ENCODE results near the gene CUX1.

CUX1 gene

DNA sequence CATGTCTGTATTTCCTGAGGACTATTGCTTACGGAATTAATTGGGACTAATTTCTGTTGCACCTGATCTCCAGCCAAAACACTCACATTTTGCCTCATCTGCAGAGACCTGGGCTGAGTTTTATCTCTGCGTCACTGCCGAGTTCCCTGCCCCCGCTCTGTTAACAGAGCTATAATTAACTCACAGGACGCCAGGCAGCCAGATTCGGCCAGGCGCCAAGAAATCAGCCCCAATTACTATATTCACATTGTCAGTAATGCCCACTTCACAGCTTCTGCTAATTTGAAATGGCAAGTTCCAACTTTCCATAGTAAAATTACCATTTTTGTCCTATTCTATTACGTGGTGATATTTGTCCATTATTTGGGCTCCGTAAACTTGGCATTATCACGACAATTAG, 130.5 kb downstream of the CUX1 start (continued):
- TF ChIP-seq ZNF544 (tag by site-specific recombination; IDR thresholded peaks at IDR 0.05) (no peak), ZNF175 (tag by site-specific recombination; IDR thresholded peaks at IDR 0.05) (no peak), ZNF366 (tag by site-specific recombination; conservative IDR thresholded peaks at IDR 0.05) (peak; percentile 59; the same call in 1 of the 2 replicates), ZFHX2 (tag by site-specific recombination; conservative IDR thresholded peaks at IDR 0.05) (0 out of 2 replicates have a peak, but pooled peaks have one; percentile 13), ZNF157 (tag by site-specific recombination; IDR thresholded peaks at IDR 0.05) (no peak), ZNF23 (tag by site-specific recombination; IDR thresholded peaks at IDR 0.05; ENCODE audit: borderline replicate concordance) (no peak), ZNF341 (tag by site-specific recombination; IDR thresholded peaks at IDR 0.05; ENCODE audit: low read depth) (no peak), ZNF311 (tag by site-specific recombination; IDR thresholded peaks at IDR 0.05; ENCODE audit: borderline replicate concordance) (no peak), ZNF529 (tag by site-specific recombination; IDR thresholded peaks at IDR 0.05; ENCODE audit: insufficient replicate concordance) (no peak), ZNF629 (tag by site-specific recombination; IDR thresholded peaks at IDR 0.05) (peak; percentile 85), REPIN1 (tag by site-specific recombination; IDR thresholded peaks at IDR 0.05; ENCODE audit: low read depth) (no peak), KLF9 (tag by site-specific recombination; IDR thresholded peaks at IDR 0.05; ENCODE audit: low read depth) (no peak), ZNF600 (tag by site-specific recombination; IDR thresholded peaks at IDR 0.05) (no peak), SALL2 (tag by site-specific recombination; IDR thresholded peaks at IDR 0.05; ENCODE audit: borderline replicate concordance) (no peak), HOXC10 (CRISPR knock-in tag; IDR thresholded peaks at IDR 0.05) (no peak), EGR2 (tag by site-specific recombination; IDR thresholded peaks at IDR 0.05; ENCODE audit: low read depth) (0 out of 2 replicates have a peak, but pooled peaks have one; percentile 6), ZNF571 (tag by site-specific recombination; IDR thresholded peaks at IDR 0.05) (no peak), ZNF76 (tag by site-specific recombination; IDR thresholded peaks at IDR 0.05; ENCODE audit: borderline replicate concordance, low read depth) (no peak), ZNF335 (tag by site-specific recombination; conservative IDR thresholded peaks at IDR 0.05) (no peak), ZNF121 (tag by site-specific recombination; IDR thresholded peaks at IDR 0.05) (no peak), GLI2 (tag by site-specific recombination; IDR thresholded peaks at IDR 0.05; ENCODE audit: borderline replicate concordance, low read depth) (no peak), ZNF623 (tag by site-specific recombination; IDR thresholded peaks at IDR 0.05) (no peak), ZXDB (tag by site-specific recombination; IDR thresholded peaks at IDR 0.05) (0 out of 2 replicates have a peak, but pooled peaks have one; percentile 13), ZNF596 (tag by site-specific recombination; IDR thresholded peaks at IDR 0.05) (no peak)
- TF ChIP-seq, protein P1, sequence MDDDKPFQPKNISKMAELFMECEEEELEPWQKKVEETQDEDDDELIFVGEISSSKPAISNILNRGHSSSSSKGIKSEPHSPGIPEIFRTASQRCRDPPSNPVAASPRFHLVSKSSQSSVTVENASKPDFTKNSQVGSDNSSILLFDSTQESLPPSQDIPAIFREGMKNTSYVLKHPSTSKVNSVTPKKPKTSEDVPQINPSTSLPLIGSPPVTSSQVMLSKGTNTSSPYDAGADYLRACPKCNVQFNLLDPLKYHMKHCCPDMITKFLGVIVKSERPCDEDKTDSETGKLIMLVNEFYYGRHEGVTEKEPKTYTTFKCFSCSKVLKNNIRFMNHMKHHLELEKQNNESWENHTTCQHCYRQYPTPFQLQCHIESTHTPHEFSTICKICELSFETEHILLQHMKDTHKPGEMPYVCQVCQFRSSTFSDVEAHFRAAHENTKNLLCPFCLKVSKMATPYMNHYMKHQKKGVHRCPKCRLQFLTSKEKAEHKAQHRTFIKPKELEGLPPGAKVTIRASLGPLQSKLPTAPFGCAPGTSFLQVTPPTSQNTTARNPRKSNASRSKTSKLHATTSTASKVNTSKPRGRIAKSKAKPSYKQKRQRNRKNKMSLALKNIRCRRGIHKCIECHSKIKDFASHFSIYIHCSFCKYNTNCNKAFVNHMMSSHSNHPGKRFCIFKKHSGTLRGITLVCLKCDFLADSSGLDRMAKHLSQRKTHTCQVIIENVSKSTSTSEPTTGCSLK (tag by site-specific recombination; IDR thresholded peaks at IDR 0.05): no peak
- TF ChIP-seq, protein P2, sequence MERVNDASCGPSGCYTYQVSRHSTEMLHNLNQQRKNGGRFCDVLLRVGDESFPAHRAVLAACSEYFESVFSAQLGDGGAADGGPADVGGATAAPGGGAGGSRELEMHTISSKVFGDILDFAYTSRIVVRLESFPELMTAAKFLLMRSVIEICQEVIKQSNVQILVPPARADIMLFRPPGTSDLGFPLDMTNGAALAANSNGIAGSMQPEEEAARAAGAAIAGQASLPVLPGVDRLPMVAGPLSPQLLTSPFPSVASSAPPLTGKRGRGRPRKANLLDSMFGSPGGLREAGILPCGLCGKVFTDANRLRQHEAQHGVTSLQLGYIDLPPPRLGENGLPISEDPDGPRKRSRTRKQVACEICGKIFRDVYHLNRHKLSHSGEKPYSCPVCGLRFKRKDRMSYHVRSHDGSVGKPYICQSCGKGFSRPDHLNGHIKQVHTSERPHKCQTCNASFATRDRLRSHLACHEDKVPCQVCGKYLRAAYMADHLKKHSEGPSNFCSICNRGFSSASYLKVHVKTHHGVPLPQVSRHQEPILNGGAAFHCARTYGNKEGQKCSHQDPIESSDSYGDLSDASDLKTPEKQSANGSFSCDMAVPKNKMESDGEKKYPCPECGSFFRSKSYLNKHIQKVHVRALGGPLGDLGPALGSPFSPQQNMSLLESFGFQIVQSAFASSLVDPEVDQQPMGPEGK (tag by site-specific recombination; IDR thresholded peaks at IDR 0.05): peak; percentile 47
- TF ChIP-seq, protein P3, sequence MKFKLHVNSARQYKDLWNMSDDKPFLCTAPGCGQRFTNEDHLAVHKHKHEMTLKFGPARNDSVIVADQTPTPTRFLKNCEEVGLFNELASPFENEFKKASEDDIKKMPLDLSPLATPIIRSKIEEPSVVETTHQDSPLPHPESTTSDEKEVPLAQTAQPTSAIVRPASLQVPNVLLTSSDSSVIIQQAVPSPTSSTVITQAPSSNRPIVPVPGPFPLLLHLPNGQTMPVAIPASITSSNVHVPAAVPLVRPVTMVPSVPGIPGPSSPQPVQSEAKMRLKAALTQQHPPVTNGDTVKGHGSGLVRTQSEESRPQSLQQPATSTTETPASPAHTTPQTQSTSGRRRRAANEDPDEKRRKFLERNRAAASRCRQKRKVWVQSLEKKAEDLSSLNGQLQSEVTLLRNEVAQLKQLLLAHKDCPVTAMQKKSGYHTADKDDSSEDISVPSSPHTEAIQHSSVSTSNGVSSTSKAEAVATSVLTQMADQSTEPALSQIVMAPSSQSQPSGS (tag by site-specific recombination; IDR thresholded peaks at IDR 0.05; ENCODE audit: low read depth): no peak
- TF ChIP-seq, protein P4, sequence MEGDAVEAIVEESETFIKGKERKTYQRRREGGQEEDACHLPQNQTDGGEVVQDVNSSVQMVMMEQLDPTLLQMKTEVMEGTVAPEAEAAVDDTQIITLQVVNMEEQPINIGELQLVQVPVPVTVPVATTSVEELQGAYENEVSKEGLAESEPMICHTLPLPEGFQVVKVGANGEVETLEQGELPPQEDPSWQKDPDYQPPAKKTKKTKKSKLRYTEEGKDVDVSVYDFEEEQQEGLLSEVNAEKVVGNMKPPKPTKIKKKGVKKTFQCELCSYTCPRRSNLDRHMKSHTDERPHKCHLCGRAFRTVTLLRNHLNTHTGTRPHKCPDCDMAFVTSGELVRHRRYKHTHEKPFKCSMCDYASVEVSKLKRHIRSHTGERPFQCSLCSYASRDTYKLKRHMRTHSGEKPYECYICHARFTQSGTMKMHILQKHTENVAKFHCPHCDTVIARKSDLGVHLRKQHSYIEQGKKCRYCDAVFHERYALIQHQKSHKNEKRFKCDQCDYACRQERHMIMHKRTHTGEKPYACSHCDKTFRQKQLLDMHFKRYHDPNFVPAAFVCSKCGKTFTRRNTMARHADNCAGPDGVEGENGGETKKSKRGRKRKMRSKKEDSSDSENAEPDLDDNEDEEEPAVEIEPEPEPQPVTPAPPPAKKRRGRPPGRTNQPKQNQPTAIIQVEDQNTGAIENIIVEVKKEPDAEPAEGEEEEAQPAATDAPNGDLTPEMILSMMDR (tag by site-specific recombination; IDR thresholded peaks at IDR 0.05): no peak
- TF ChIP-seq, protein P5, sequence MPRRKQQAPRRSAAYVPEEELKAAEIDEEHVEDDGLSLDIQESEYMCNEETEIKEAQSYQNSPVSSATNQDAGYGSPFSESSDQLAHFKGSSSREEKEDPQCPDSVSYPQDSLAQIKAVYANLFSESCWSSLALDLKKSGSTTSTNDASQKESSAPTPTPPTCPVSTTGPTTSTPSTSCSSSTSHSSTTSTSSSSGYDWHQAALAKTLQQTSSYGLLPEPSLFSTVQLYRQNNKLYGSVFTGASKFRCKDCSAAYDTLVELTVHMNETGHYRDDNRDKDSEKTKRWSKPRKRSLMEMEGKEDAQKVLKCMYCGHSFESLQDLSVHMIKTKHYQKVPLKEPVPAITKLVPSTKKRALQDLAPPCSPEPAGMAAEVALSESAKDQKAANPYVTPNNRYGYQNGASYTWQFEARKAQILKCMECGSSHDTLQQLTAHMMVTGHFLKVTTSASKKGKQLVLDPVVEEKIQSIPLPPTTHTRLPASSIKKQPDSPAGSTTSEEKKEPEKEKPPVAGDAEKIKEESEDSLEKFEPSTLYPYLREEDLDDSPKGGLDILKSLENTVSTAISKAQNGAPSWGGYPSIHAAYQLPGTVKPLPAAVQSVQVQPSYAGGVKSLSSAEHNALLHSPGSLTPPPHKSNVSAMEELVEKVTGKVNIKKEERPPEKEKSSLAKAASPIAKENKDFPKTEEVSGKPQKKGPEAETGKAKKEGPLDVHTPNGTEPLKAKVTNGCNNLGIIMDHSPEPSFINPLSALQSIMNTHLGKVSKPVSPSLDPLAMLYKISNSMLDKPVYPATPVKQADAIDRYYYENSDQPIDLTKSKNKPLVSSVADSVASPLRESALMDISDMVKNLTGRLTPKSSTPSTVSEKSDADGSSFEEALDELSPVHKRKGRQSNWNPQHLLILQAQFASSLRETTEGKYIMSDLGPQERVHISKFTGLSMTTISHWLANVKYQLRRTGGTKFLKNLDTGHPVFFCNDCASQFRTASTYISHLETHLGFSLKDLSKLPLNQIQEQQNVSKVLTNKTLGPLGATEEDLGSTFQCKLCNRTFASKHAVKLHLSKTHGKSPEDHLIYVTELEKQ (tag by site-specific recombination; IDR thresholded peaks at IDR 0.05; ENCODE audit: borderline replicate concordance): 0 out of 2 replicates have a peak, but pooled peaks have one; percentile 11
